NCI-H1092 treated with DMSO at 0.1 percent for 48 hours (cell line): Measurements from ENCODE around the gene CNN2.

Source experiments
- DNase-seq: peaks from one replicate; lab custom pipeline; 2025; lab: John Stamatoyannopoulos, UW

The CNN2 gene

GRCh38 chr19:1049106-1049505 is 22.7 kb downstream of the CNN2 start:
- DNase-seq = no peak

- no peak for DNase-seq
Measured at GRCh38 chr19:1049800-1050199, 23.4 kb downstream of the CNN2 start.

GRCh38 chr19:1050989-1051788 is 24.8 kb downstream of the CNN2 start:
- no peak for DNase-seq

GRCh38 chr19:1051791-1052190 is 25.4 kb downstream of the CNN2 start:
- DNase-seq = no peak

- DNase-seq = no peak
Measured at GRCh38 chr19:1052349-1052975, 26.1 kb downstream of the CNN2 start.

- DNase-seq = no peak
Measured at GRCh38 chr19:1053176-1054101, 27.0 kb downstream of the CNN2 start.

- DNase-seq = no peak
Measured at GRCh38 chr19:1054102-1055027, 28.0 kb downstream of the CNN2 start.

- no peak for DNase-seq
Measured at GRCh38 chr19:1055028-1055425, 28.6 kb downstream of the CNN2 start.

- no peak for DNase-seq
Measured at GRCh38 chr19:1055886-1056620, 29.6 kb downstream of the CNN2 start.

GRCh38 chr19:1057176-1057855 is 30.9 kb downstream of the CNN2 start:
- peak; percentile 19 for DNase-seq

- no peak for DNase-seq
Measured at GRCh38 chr19:1058112-1058511, 31.7 kb downstream of the CNN2 start.

- DNase-seq = no peak
Measured at GRCh38 chr19:1060689-1061088, 34.3 kb downstream of the CNN2 start.

- DNase-seq = no peak
Measured at GRCh38 chr19:1061987-1062386, 35.6 kb downstream of the CNN2 start.

- no peak for DNase-seq
Measured at GRCh38 chr19:1062387-1063029, 36.1 kb downstream of the CNN2 start.

GRCh38 chr19:1063030-1063908 is 36.9 kb downstream of the CNN2 start:
- no peak for DNase-seq

GRCh38 chr19:1063909-1064660 is 37.7 kb downstream of the CNN2 start:
- DNase-seq = no peak

GRCh38 chr19:1064661-1065605 is 38.5 kb downstream of the CNN2 start:
- peak; percentile 16 for DNase-seq
